ENCODE data around the gene COL5A1. TPM values are rescaled to one million over a fixed set of nuclear protein-coding genes. Genes with fewer than 3 reads are reported as not detected.
"Not testable (repeated sequence)": the region's sequence is repeated elsewhere in the genome, so short reads cannot be mapped to it uniquely, and the experiment has no call there.

COL5A1 gene
- total RNA-seq, 1 donor: 188 TPM

DNA sequence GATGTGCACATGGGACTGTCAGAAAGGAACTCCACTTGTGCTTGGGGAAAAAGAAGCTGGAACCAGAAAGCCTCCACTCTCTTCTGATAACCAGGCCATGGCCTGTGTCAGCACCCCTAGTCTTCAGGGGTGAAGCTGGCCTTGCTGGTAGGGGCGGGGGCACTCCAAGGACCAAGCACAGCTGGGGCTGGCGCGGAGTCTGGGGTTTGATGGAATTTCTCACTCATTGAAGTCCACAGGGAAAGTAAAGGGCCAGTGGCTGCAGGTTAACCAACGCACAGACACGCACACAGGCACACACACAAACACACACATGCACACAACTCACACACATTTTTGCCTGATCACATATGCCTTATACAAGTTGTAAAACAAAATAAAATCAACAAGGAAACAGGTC, 1.6 kb upstream of the COL5A1 start:
- TF ChIP-seq, protein P1, sequence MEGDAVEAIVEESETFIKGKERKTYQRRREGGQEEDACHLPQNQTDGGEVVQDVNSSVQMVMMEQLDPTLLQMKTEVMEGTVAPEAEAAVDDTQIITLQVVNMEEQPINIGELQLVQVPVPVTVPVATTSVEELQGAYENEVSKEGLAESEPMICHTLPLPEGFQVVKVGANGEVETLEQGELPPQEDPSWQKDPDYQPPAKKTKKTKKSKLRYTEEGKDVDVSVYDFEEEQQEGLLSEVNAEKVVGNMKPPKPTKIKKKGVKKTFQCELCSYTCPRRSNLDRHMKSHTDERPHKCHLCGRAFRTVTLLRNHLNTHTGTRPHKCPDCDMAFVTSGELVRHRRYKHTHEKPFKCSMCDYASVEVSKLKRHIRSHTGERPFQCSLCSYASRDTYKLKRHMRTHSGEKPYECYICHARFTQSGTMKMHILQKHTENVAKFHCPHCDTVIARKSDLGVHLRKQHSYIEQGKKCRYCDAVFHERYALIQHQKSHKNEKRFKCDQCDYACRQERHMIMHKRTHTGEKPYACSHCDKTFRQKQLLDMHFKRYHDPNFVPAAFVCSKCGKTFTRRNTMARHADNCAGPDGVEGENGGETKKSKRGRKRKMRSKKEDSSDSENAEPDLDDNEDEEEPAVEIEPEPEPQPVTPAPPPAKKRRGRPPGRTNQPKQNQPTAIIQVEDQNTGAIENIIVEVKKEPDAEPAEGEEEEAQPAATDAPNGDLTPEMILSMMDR (IDR thresholded peaks at IDR 0.05; ENCODE audit: insufficient read depth, low read length): no peak
- no peak overlapping the region for H3K4me3 ChIP-seq (ENCODE audit: low read depth, low read length)
- DNase-seq (ENCODE audit: low read depth): no peak

DNA sequence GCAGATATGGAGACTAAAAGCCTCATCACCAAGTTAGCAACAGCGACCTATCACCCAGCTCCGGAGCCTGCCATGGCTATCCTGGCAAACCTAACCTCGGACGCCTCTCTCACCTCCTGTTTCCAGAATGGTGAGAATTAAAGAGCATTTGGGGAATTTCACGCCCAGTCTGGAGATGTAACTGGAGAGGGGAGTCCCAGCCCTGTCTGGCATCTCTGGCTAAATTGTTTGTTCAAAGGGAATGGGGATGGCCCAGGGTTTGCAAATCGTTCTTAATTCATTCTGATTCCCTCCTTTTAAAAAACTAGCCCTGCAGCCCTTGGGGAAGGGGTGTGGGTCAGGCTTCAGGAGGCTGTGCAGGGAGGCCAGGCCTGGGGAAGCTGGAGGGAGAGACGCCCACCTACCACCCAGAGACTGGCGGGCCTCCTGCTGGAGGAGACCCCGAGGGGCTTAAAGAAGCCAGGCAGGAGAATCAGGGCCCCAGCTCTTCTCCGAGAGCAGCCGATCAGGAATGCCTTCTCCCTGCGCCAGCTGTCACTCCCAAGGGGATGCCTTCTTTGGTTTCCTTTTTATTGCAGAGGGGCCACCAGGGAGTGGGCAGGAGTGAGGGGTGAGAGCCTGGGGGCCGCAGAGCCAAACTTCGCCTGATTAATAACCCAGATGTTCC, 964 bp upstream of the COL5A1 start:
- peak; percentile 33 for DNase-seq (ENCODE audit: low read depth)
- TF ChIP-seq, protein P1 (IDR thresholded peaks at IDR 0.05; ENCODE audit: insufficient read depth, low read length): no peak
- H3K4me3 ChIP-seq (ENCODE audit: low read depth, low read length): peak overlapping the region; percentile 47

DNA sequence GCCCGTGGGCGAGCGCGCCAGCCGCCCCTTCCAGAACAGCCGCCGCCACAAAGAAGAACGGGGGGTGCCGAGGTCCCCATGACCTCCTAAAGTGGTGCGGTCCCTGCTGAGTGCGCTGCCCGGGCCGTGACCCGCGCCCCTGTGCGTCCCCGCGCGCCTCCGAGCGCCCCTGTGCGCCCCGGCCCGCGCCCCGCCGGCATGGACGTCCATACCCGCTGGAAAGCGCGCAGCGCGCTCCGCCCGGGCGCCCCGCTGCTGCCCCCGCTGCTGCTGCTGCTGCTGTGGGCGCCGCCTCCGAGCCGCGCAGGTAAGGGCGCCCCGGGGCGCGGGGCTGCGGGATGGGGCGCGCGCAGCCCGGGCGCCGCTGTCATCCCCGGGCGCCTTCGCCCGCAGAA, 384 bp downstream of the COL5A1 start:
- H3K4me3 ChIP-seq (ENCODE audit: low read depth, low read length): peak overlapping the region; percentile 96

DNA sequence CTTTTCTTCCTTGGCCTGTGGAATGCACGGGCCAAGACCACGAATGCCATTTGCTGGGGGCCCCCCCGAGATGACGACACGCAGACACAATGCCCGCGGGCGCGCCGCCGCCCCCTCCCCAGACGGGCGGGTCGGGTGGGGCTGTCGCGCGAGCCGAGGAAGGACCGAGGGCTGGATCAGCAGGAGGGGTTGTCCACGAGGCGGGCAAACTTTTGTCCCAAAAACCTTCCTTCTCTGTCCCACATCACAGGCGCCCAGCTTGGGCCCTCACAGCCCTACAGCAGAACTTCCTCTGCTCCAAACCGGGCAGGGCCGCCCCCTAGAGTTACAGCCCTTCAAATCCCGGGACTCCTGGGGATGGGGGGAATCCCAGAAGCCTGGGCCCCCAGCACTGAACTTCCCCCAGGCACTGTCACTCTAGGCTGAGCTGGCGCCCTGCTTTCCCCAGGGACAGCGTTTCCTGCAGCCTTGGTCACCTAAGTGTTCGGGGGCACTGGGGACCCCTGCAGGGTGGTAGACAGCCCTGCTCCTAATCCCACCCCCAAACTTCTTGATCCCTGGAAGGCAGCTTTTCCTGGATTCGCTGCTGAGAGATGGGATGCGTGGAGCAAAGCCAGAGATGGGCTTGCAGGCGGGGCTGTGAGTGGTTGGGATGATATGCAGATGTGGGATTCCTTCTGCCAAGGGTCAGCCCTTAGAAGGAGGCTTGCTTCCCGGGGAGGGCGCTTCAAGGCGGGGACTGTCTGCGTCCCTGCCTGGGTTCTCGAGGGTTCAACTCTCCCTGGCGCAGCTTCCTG, 980 bp downstream of the COL5A1 start:
- peak overlapping the region; percentile 96 for H3K4me3 ChIP-seq (ENCODE audit: low read depth, low read length)
- TF ChIP-seq, protein P1 (IDR thresholded peaks at IDR 0.05; ENCODE audit: insufficient read depth, low read length): peak; percentile 56
- DNase-seq (ENCODE audit: low read depth): peak; percentile 89

More for the DNA sequence above, 384 bp downstream of the COL5A1 start:
- TF ChIP-seq, protein P1 (IDR thresholded peaks at IDR 0.05; ENCODE audit: insufficient read depth, low read length): no peak
- no peak for DNase-seq (ENCODE audit: low read depth)

DNA sequence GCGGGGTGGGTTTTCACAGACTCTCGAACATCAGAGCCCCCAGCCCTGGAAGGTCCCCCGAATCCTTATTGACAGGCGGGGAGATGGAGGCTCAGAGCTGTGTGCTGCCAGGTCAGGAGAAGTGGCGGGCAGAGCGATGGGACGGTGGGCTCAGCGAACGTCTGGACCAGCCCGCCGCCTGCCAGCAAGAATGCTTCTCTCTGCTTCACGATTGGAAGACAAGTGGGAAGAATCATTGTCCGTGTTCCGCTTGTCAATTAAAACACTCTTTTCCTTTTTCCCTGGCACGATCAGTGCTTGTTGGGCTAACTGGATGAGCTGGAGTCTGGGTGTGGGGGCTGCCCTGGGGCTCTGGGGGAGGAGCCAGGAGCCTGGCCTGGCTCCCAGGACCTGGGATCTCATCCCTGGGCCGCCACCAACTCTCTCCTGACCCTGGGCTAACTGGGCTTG, 1.6 kb downstream of the COL5A1 start:
- TF ChIP-seq, protein P1 (IDR thresholded peaks at IDR 0.05; ENCODE audit: insufficient read depth, low read length): no peak
- peak; percentile 70 for DNase-seq (ENCODE audit: low read depth)

DNA sequence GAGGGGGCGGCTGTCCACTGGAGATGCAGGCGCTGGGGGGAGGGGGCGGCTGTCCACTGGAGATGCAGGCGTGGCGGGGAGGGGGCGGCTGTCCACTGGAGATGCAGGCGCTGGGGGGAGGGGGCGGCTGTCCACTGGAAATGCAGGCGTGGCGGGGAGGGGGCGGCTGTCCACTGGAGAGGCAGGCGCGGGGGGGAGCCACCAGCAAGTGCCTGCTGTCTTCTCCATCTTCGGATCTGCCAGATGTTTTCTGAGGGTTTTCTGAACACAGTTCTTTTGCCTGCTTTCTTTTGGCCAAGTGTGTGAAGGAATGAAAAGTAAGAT, 2.8 kb downstream of the COL5A1 start:
- not testable (repeated sequence) for DNase-seq (ENCODE audit: low read depth)
- peak overlapping the region; percentile 64 for H3K4me3 ChIP-seq (ENCODE audit: low read depth, low read length)

More for the DNA sequence above, 1.6 kb downstream of the COL5A1 start:
- H3K4me3 ChIP-seq (ENCODE audit: low read depth, low read length): peak overlapping the region; percentile 96
